Mammary epithelial cell (primary cell): Measurements from ENCODE around the gene PARVB.

Experiments
- CTCF ChIP-seq, 2 donors: IDR thresholded peaks in 1 of 2; conservative IDR thresholded peaks in 1 of 2; 2 replicates each; pipeline ENCODE4 v1.5.1; 2011 to 2012; ENCODE audit warnings: inconsistent platforms in 2 of 2, low read length in 2 of 2, mild to moderate bottlenecking in 2 of 2, control low read depth in 1 of 2, low read depth in 1 of 2; ENCODE audit not compliant: insufficient read depth in 1 of 2; ENCODE audit errors: extremely low read depth in 1 of 2
- EZH2 ChIP-seq: IDR thresholded peaks from 2 replicates; pipeline ENCODE4 v1.6.1; 2012; ENCODE audit warnings: low read length, inconsistent platforms, borderline replicate concordance

DNA sequence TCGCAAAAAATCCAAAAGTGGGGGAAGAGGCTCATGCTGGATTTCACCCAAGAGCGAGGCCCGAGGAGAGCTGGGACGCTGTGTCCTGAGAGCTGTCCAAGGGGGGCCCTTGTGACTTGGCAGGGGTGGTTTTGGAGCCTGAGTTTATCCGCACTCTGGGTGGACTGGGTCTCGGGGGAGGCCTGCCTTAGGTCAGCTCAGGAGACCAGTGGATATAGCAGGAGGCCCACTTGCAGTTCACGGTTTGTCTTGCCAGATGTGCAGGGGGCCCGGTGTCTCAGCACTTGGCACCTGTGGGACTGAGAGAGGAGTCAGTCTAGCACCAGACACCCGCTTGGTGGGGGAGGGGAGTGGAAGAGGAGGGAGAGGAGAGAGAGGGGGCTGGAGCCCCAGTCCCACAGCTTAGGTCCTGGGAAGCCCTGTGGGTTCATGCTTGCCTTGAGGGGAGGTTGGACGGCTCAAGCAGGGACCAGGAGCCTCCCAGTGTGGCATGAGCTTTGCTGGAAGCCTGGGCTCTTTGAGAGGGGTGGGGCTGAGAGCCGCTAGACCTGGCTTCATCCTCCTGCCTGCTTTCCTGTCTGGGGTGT, 33.4 kb downstream of the PARVB start:
- no peak for TF ChIP-seq CTCF (conservative IDR thresholded peaks at IDR 0.05 in 1 of 2, IDR thresholded peaks at IDR 0.05 in 1 of 2; ENCODE audit: extremely low read depth in 1 of 2, insufficient read depth in 1 of 2, low read depth in 1 of 2, low read length in 2 of 2)
- TF ChIP-seq EZH2 = no peak
